A549 (cell line): ENCODE results near the gene TMEM80. TPM values are rescaled to one million over a fixed set of nuclear protein-coding genes. Genes with fewer than 3 reads are reported as not detected.
"Not testable (repeated sequence)": the region's sequence is repeated elsewhere in the genome, so short reads cannot be mapped to it uniquely, and the experiment has no call there.

Source experiments
- ATAC-seq, 2 experiments: fragments of 200-7000 bp in 1 of 2; fragments of >200 bp in 1 of 2; cut with Nextera tagmentation in 1 of 2; cut with Tn5 transposase in 1 of 2; 3 replicates each; pipeline versions ENCODE4 v1.8.0 to v1.9.1; 2018 to 2020; ENCODE audit warnings: mild to moderate bottlenecking in 1 of 2, moderate library complexity in 1 of 2
- CTCF ChIA-PET: fragments of 300-600 bp; sonication (Branson Sonifier 250); formaldehyde crosslinking; extraction: SDS; loops from one replicate; lab custom pipeline; 2021; ENCODE audit warnings: antibody characterized with exemption, inconsistent platforms; lab: Yijun Ruan, JAX
- POLR2A ChIA-PET: fragments of 350-600 bp; formaldehyde crosslinking; extraction: SDS; loops from one replicate; lab custom pipeline; 2021; ENCODE audit warnings: antibody characterized with exemption, inconsistent platforms; lab: Yijun Ruan, JAX
- DNase-seq, 2 experiments: peaks; one replicate each; pipeline versions ENCODE4 v3.0.0 to v3.0.0-alpha.2; 2011 to 2016; ENCODE audit warnings: low read depth in 1 of 2, low spot score in 1 of 2
- FAIRE-seq: peaks from 2 replicates; lab custom pipeline; 2011; peaks lifted over from hg19 to GRCh38; lab: Jason Lieb, UNC
- H3K27ac ChIP-seq, 2 experiments: fragments of >200 bp; sonication (Bioruptor Twin); formaldehyde crosslinking; 3 replicates each; pipeline ENCODE4 v1.5.1; 2016 to 2017
- H3K4me1 ChIP-seq: fragments of >200 bp; sonication (Bioruptor Twin); formaldehyde crosslinking; 3 replicates; pipeline ENCODE4 v1.6.1; 2016
- H3K4me2 ChIP-seq: fragments of >200 bp; sonication (Bioruptor Twin); formaldehyde crosslinking; 3 replicates; pipeline ENCODE4 v1.6.1; 2016
- H3K4me3 ChIP-seq: fragments of >200 bp; sonication (Bioruptor Twin); formaldehyde crosslinking; 3 replicates; pipeline ENCODE4 v1.5.1; 2016
- H3K9me3 ChIP-seq: fragments of >200 bp; sonication (Bioruptor Twin); formaldehyde crosslinking; 3 replicates; pipeline ENCODE4 v1.6.1; 2016
- BCL3 ChIP-seq: fragments of >200 bp; sonication (Bioruptor Twin); formaldehyde crosslinking; IDR thresholded peaks from 3 replicates; pipeline ENCODE4 v1.6.1; 2016
- BHLHE40 ChIP-seq: IDR thresholded peaks from 2 replicates; pipeline ENCODE4 v1.6.1; 2012; ENCODE audit warnings: low read depth, low read length, inconsistent platforms
- CBX2 ChIP-seq: fragments of 200-600 bp; sonication (generic); IDR thresholded peaks from 2 replicates; pipeline ENCODE4 v1.6.1; 2016; ENCODE audit warnings: low read depth, mild to moderate bottlenecking, borderline replicate concordance
- CBX8 ChIP-seq: fragments of 200-600 bp; sonication (generic); IDR thresholded peaks from 2 replicates; pipeline ENCODE4 v1.6.1; 2016
- EHF ChIP-seq: fragments of 250-450 bp; sonication (Bioruptor Pico); IDR thresholded peaks from 2 replicates; pipeline ENCODE4 v1.5.0; 2020; ENCODE audit warnings: mild to moderate bottlenecking
- EHMT2 ChIP-seq: fragments of 200-600 bp; sonication (generic); IDR thresholded peaks from 2 replicates; pipeline ENCODE4 v1.6.1; 2016; ENCODE audit warnings: antibody characterized with exemption, low read depth, mild to moderate bottlenecking, moderate library complexity
- FOXS1 ChIP-seq: fragments of 250-450 bp; sonication (Bioruptor Pico); IDR thresholded peaks from 2 replicates; pipeline ENCODE4 v1.5.0; 2020; ENCODE audit warnings: mild to moderate bottlenecking, moderate library complexity
- GATA3 ChIP-seq: IDR thresholded peaks from 2 replicates; pipeline ENCODE4 v1.6.1; 2012; ENCODE audit warnings: borderline replicate concordance
- HMGXB4 ChIP-seq: fragments of 250-450 bp; sonication (Bioruptor Pico); IDR thresholded peaks from 2 replicates; pipeline ENCODE4 v1.5.0; 2021; ENCODE audit warnings: mild to moderate bottlenecking, moderate library complexity, borderline replicate concordance
- HOXA7 ChIP-seq: fragments of 250-450 bp; sonication (Bioruptor Pico); IDR thresholded peaks from 2 replicates; pipeline ENCODE4 v1.5.0; 2020; ENCODE audit warnings: mild to moderate bottlenecking, moderate library complexity
- HOXB5 ChIP-seq: fragments of 250-450 bp; sonication (Bioruptor Pico); IDR thresholded peaks from 2 replicates; pipeline ENCODE4 v1.5.0; 2020; ENCODE audit warnings: mild to moderate bottlenecking, moderate library complexity
- JUNB ChIP-seq: fragments of >200 bp; sonication (Bioruptor Twin); formaldehyde crosslinking; IDR thresholded peaks from 2 replicates; pipeline ENCODE4 v1.6.1; 2016
- MAX ChIP-seq: IDR thresholded peaks from 2 replicates; pipeline ENCODE4 v1.6.1; 2012
- MAZ ChIP-seq: fragments of 150-350 bp; IDR thresholded peaks from 2 replicates; pipeline ENCODE4 v1.6.1; 2014; ENCODE audit warnings: antibody characterized with exemption, low read depth, low read length, borderline replicate concordance
- NFE2L2 ChIP-seq: fragments of 150-350 bp; conservative IDR thresholded peaks from 2 replicates; pipeline ENCODE4 v1.6.1; 2014; ENCODE audit warnings: low read length
- NPAS2 ChIP-seq: fragments of 250-450 bp; sonication (Bioruptor Pico); IDR thresholded peaks from 2 replicates; pipeline ENCODE4 v1.8.0; 2022; ENCODE audit warnings: mild to moderate bottlenecking, moderate library complexity, borderline replicate concordance
- NR3C1 ChIP-seq: fragments of >200 bp; sonication (Bioruptor Twin); formaldehyde crosslinking; IDR thresholded peaks from 3 replicates; pipeline ENCODE4 v1.6.1; 2017
- PHF8 ChIP-seq: fragments of 200-600 bp; sonication (generic); IDR thresholded peaks from 2 replicates; pipeline ENCODE4 v1.6.1; 2016; ENCODE audit warnings: low read depth, mild to moderate bottlenecking, antibody characterized with exemption, moderate library complexity, borderline replicate concordance
- POLR2A ChIP-seq: IDR thresholded peaks from 2 replicates; pipeline ENCODE4 v1.6.1; 2012; ENCODE audit warnings: mild to moderate bottlenecking, low read length
- RAD21 ChIP-seq, 2 experiments: fragments of >200 bp in 1 of 2; sonication (Bioruptor Twin) in 1 of 2; formaldehyde crosslinking in 1 of 2; IDR thresholded peaks in 1 of 2; conservative IDR thresholded peaks in 1 of 2; 2 replicates in 1 of 2; 3 replicates in 1 of 2; pipeline ENCODE4 v1.6.1; 2012 to 2018; ENCODE audit warnings: inconsistent platforms in 1 of 2
- RNF2 ChIP-seq: fragments of 200-600 bp; sonication (generic); IDR thresholded peaks from 2 replicates; pipeline ENCODE4 v1.6.1; 2016; ENCODE audit warnings: low read depth, mild to moderate bottlenecking, antibody characterized with exemption, moderate library complexity, borderline replicate concordance
- SMC3 ChIP-seq: fragments of >200 bp; sonication (Bioruptor Twin); formaldehyde crosslinking; IDR thresholded peaks from 3 replicates; pipeline ENCODE4 v1.6.1; 2018; ENCODE audit warnings: inconsistent platforms
- TP53 ChIP-seq: fragments of 250-450 bp; sonication (Bioruptor Pico); IDR thresholded peaks from 2 replicates; pipeline ENCODE4 v1.5.0; 2021; ENCODE audit warnings: mild to moderate bottlenecking, moderate library complexity
- ZFP36 ChIP-seq: fragments of 450-650 bp; IDR thresholded peaks from 2 replicates; pipeline ENCODE4 v1.6.1; 2014; ENCODE audit warnings: borderline replicate concordance; ENCODE audit not compliant: partially characterized antibody
- WGBS: methylation state at CpG from one replicate; pipeline ENCODE4 v1.1.6; 2017; ENCODE audit errors: missing lambda C conversion rate; 5-methylcytosine and 5-hydroxymethylcytosine counted together
- polyA plus RNA-seq, 4 experiments: library from polyadenylated mRNA; depleted of rRNA in 3 of 4; stranded (reverse); fragments of >200 nt; fragmentation: RNase III in 1 of 4; extraction: RNeasy Plus Mini Kit Qiagen cat#74134 plus additional on column Dnase treatment in 1 of 4; gene quantifications; 2 replicates in 3 of 4; 3 replicates in 1 of 4; pipeline ENCODE4 v1.2.3, GENCODE V29; 2011 to 2017
- TF ChIP-seq, protein P1 (sequence below): fragments of >200 bp; sonication (Bioruptor Twin); formaldehyde crosslinking; IDR thresholded peaks from 2 replicates; pipeline ENCODE4 v1.6.1; 2016

TMEM80 gene
- polyA plus RNA-seq, 2 of the 4 experiments (the other 2 are of a cell fraction) = 10.8 to 15.2 TPM

GRCh38 chr11:733072-733471, 37.5 kb downstream of the TMEM80 start (continued):
- no peak for TF ChIP-seq ZFP36
- TF ChIP-seq RAD21 (conservative IDR thresholded peaks at IDR 0.05 in 1 of 2, IDR thresholded peaks at IDR 0.05 in 1 of 2) = no peak
- no peak for TF ChIP-seq FOXS1 (CRISPR knock-in tag)

GRCh38 chr11:734541-734940, 38.9 kb downstream of the TMEM80 start:
- POLR2A ChIA-PET, H3K4me3 ChIP-seq, DNase-seq, H3K9me3 ChIP-seq, H3K4me1 ChIP-seq, FAIRE-seq, ATAC-seq, H3K27ac ChIP-seq, H3K4me2 ChIP-seq: not testable (repeated sequence)
- CTCF ChIA-PET = interaction anchor here (3.0 to 20.1 kb wide), 3 partner anchors 11 to 33 kb away, joined by 16 to 599 read pairs (median 119); partner anchors contain the start of genes DEAF1, EPS8L2, TALDO1 and TMEM80
- WGBS = 80% methylated on average over 19 of the region's 26 CpGs

DNA sequence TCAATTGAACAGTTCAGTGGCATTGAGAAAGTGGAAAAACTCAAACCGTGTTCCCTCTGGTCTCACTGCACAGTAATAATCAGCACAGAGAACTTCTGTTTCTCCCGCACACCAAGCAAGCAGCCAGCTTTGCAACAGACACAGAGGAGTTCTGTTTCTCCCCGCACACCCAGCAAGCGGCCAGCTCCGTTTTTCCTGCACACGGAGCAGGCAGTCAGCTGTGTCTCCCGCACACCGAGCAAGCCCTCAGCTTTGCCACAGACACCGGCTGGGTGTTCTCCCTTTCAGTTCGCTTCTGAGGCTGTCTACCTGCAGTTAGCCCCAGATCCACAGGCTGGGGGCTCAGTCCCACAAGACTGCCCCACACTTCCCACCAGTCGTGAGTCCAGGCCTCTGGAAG, 41.8 kb downstream of the TMEM80 start:
- H3K4me3 ChIP-seq = no peak overlapping the region
- no peak overlapping the region for H3K4me2 ChIP-seq
- H3K4me1 ChIP-seq = no peaks in the 10 kb centered on the region
- CTCF ChIA-PET = interaction anchor here (1.3 to 2.2 kb wide), 2 partner anchors 9 to 10 kb away, joined by 7 to 8 read pairs; partner anchors contain the start of gene TALDO1
- H3K9me3 ChIP-seq = no peaks in the 10 kb centered on the region
- TF ChIP-seq NPAS2 (no peak), GATA3 (no peak), CBX2 (no peak), NFE2L2 (no peak), NR3C1 (no peak), PHF8 (no peak), MAZ (no peak), BCL3 (no peak), HOXA7 (CRISPR knock-in tag) (no peak), HOXB5 (CRISPR knock-in tag) (no peak), CBX8 (no peak), TP53 (CRISPR knock-in tag) (no peak), MAX (no peak), EHF (CRISPR knock-in tag) (no peak), FOXS1 (CRISPR knock-in tag) (no peak)
- WGBS = 83% methylated on average over 11 of the region's 11 CpGs
- POLR2A ChIA-PET = no interaction called here
- no peak for DNase-seq
- peak; percentile 19; a peak in 3 of 6 replicates for ATAC-seq
- no peak for FAIRE-seq
- H3K27ac ChIP-seq = no peak overlapping the region

GRCh38 chr11:737899-738298, 42.3 kb downstream of the TMEM80 start:
- H3K4me3 ChIP-seq, FAIRE-seq, H3K4me1 ChIP-seq, H3K27ac ChIP-seq, H3K4me2 ChIP-seq, POLR2A ChIA-PET, DNase-seq, H3K9me3 ChIP-seq: not testable (repeated sequence)
- 86% methylated on average over 10 of the region's 10 CpGs for WGBS
- CTCF ChIA-PET = interaction anchor here (1.0 to 2.2 kb wide), 4 partner anchors 9 to 14 kb away, joined by 6 to 8 read pairs (median 7); partner anchors contain the start of gene TALDO1
- peak in 1 of 2 experiments; percentile 41; a peak in 3 of 6 replicates for ATAC-seq

DNA sequence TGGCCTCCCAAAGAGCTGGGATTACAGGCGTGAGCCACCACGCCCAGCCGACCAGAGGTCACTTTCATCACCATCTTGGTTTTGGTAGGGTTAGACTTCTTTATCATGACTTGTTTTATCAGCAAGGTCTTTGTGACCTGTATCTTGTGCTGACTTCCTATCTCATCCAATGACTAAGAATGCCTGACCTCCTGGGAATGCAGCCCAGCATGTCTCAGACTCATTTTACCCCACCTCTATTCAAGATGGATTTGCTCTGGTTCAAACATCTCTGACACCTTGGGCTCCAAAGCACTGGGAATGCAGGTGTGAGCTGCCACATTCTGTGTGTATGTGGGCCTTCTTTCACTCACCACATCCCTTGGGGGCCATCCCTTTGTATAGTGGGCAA, 46.5 kb downstream of the TMEM80 start:
- TF ChIP-seq, protein P1, sequence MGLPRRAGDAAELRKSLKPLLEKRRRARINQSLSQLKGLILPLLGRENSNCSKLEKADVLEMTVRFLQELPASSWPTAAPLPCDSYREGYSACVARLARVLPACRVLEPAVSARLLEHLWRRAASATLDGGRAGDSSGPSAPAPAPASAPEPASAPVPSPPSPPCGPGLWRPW = no peak
- TF ChIP-seq HMGXB4 (CRISPR knock-in tag) = no peak
- TF ChIP-seq JUNB = no peak
- TF ChIP-seq EHMT2 = no peak
- TF ChIP-seq ZFP36 = no peak
- no peak for TF ChIP-seq POLR2A
- TF ChIP-seq RNF2 = no peak
- TF ChIP-seq SMC3 = no peak
- TF ChIP-seq BHLHE40 = no peak
- no peak overlapping the region for H3K4me3 ChIP-seq
- WGBS = 83% methylated on average over 3 of the region's 3 CpGs
- ChIA-PET POLR2A (no interaction called here), CTCF (interaction anchor here (1.2 to 11.3 kb wide), 2 partner anchors 12 to 21 kb away, joined by 3 to 119 read pairs; no protein-coding TSS in a partner anchor)
- ATAC-seq (no peak), FAIRE-seq (no peak), DNase-seq (no peak)
- no peak overlapping the region for H3K4me2 ChIP-seq
- H3K27ac ChIP-seq = no peak overlapping the region
- peaks cover 7% of the 10 kb centered on the region for H3K4me1 ChIP-seq
- no peaks in the 10 kb centered on the region for H3K9me3 ChIP-seq
